HepG2 (cell line): ENCODE data around the gene PANK4. TPM values are rescaled to one million over a fixed set of nuclear protein-coding genes. Genes with fewer than 3 reads are reported as not detected.

Experiments used
- ATAC-seq: fragments of 200-7000 bp; cut with Tn5 transposase; 3 replicates; pipeline ENCODE4 v1.9.1; 2020; ENCODE audit warnings: mild to moderate bottlenecking, moderate library complexity
- BruUV-seq: library from RNA; stranded (reverse); fragments of 400-500 nt; replicated peaks from 2 replicates; lab custom pipeline; 2021; lab: Mats Ljungman, UMichigan
- CTCF ChIA-PET: fragments of 300-600 bp; formaldehyde crosslinking; extraction: SDS; loops from one replicate; lab custom pipeline; 2021; ENCODE audit warnings: low total read pairs, inconsistent platforms, low intra/inter-chr PET ratio; lab: Yijun Ruan, JAX
- POLR2A ChIA-PET: fragments of 350-600 bp; sonication (Branson Sonifier 250); formaldehyde crosslinking; loops from one replicate; lab custom pipeline; 2020; ENCODE audit warnings: antibody characterized with exemption, inconsistent platforms; lab: Yijun Ruan, JAX
- DNase-seq: peaks from one replicate; pipeline ENCODE4 v3.0.0-alpha.2; 2015; ENCODE audit warnings: low spot score
- FAIRE-seq: peaks from 3 replicates; lab custom pipeline; 2011; peaks lifted over from hg19 to GRCh38; lab: Jason Lieb, UNC
- H2AFZ ChIP-seq: one replicate; pipeline ENCODE4 v1.6.1; 2011; ENCODE audit warnings: low read length, inconsistent platforms
- H3K27ac ChIP-seq: fragments of 300-600 bp; 3 replicates; pipeline ENCODE4 v1.8.0; 2011; ENCODE audit warnings: mixed run types, mild to moderate bottlenecking, mixed read lengths, low read length, inconsistent platforms; ENCODE audit not compliant: insufficient read depth; ENCODE audit errors: extremely low read length
- H3K27me3 ChIP-seq, 2 experiments: fragments of 200-600 bp in 1 of 2; 2 replicates in 1 of 2; 3 replicates in 1 of 2; pipeline versions ENCODE4 v1.6.0 to v1.8.0; 2011; ENCODE audit warnings: low read length in 2 of 2, mild to moderate bottlenecking in 2 of 2, moderate library complexity in 2 of 2, inconsistent platforms in 1 of 2; ENCODE audit not compliant: insufficient read depth in 2 of 2, control insufficient read depth in 1 of 2
- H3K36me3 ChIP-seq, 2 experiments: fragments of 200-600 bp in 1 of 2; replicated peaks in 1 of 2; 2 replicates in 1 of 2; 3 replicates in 1 of 2; pipeline versions ENCODE4 v1.5.1 to v1.8.0; 2011; ENCODE audit warnings: low read length in 2 of 2, inconsistent platforms in 1 of 2; ENCODE audit not compliant: insufficient read depth in 2 of 2, control insufficient read depth in 1 of 2
- H3K4me1 ChIP-seq: 2 replicates; pipeline ENCODE4 v1.5.1; 2012; ENCODE audit warnings: low read length, inconsistent platforms; ENCODE audit not compliant: insufficient read depth
- H3K4me2 ChIP-seq: 2 replicates; pipeline ENCODE4 v1.6.0; 2011; ENCODE audit warnings: low read depth, low read length, inconsistent platforms
- H3K4me3 ChIP-seq, 3 experiments: fragments of 200-600 bp in 1 of 3; sonication (generic), shearing (Covaris generic) in 1 of 3; replicated peaks in 1 of 3; 2 replicates each; pipeline ENCODE4 v1.5.1; 2011 to 2016; ENCODE audit warnings: low read length in 3 of 3, inconsistent platforms in 2 of 3, low read depth in 2 of 3, mild to moderate bottlenecking in 2 of 3, control low read depth in 1 of 3, mixed read lengths in 1 of 3; ENCODE audit not compliant: insufficient read depth in 1 of 3
- H3K79me2 ChIP-seq: one replicate; pipeline ENCODE4 v1.6.1; 2011; ENCODE audit warnings: low read length, inconsistent platforms; ENCODE audit not compliant: insufficient read depth
- H3K9ac ChIP-seq: 2 replicates; pipeline ENCODE4 v1.6.0; 2011; ENCODE audit warnings: mild to moderate bottlenecking, low read depth, low read length, inconsistent platforms; ENCODE audit not compliant: insufficient read depth
- H3K9me3 ChIP-seq: 2 replicates; pipeline ENCODE4 v1.5.1; 2012; ENCODE audit warnings: mild to moderate bottlenecking, low read length
- H4K20me1 ChIP-seq: 2 replicates; pipeline ENCODE4 v1.6.0; 2011; ENCODE audit warnings: inconsistent platforms, mild to moderate bottlenecking, low read length, moderate library complexity; ENCODE audit not compliant: insufficient read depth
- AGO2 ChIP-seq: fragments of 200-400 bp; formaldehyde crosslinking; optimal IDR thresholded peaks from 2 replicates; pipeline ENCODE3; 2017; ENCODE audit warnings: mild to moderate bottlenecking, low read depth, low read length, moderate library complexity
- E2F5 ChIP-seq: sonication (generic); formaldehyde crosslinking; conservative IDR thresholded peaks from 2 replicates; pipeline ENCODE4 v1.4.0; 2020; ENCODE audit warnings: missing genetic modification reagents
- FOSL1 ChIP-seq: sonication (generic); formaldehyde crosslinking; IDR thresholded peaks from 2 replicates; pipeline ENCODE4 v1.9.0; 2021; ENCODE audit warnings: missing genetic modification reagents, borderline replicate concordance
- HNRNPK ChIP-seq: fragments of 200-400 bp; formaldehyde crosslinking; IDR thresholded peaks from 2 replicates; pipeline ENCODE4 v1.6.1; 2018; ENCODE audit warnings: low read length, low read depth, moderate library complexity, mild to moderate bottlenecking; ENCODE audit not compliant: poor library complexity, severe bottlenecking
- PAF1 ChIP-seq: IDR thresholded peaks from 2 replicates; pipeline ENCODE4 v1.6.1; 2016; ENCODE audit warnings: missing genetic modification reagents, missing compliant biosample characterization
- POLR2G ChIP-seq: fragments of 200-400 bp; formaldehyde crosslinking; IDR thresholded peaks from 2 replicates; pipeline ENCODE4 v1.6.1; 2018; ENCODE audit warnings: mild to moderate bottlenecking, low read depth, low read length, moderate library complexity
- RBFOX2 ChIP-seq: fragments of 200-400 bp; formaldehyde crosslinking; IDR thresholded peaks from 2 replicates; pipeline ENCODE4 v1.6.1; 2017; ENCODE audit warnings: low read depth, mild to moderate bottlenecking, low read length
- TERF1 ChIP-seq: sonication (generic); formaldehyde crosslinking; IDR thresholded peaks from 2 replicates; pipeline ENCODE4 v1.8.0; 2022; ENCODE audit warnings: mild to moderate bottlenecking, missing genetic modification reagents, moderate library complexity
- ZC3H13 ChIP-seq: sonication (generic); formaldehyde crosslinking; IDR thresholded peaks from 2 replicates; pipeline ENCODE4 v1.8.1; 2023; ENCODE audit warnings: mild to moderate bottlenecking, missing genetic modification reagents, moderate library complexity
- ZMAT3 ChIP-seq: sonication (generic); formaldehyde crosslinking; conservative IDR thresholded peaks from 2 replicates; pipeline ENCODE4 v1.7.0; 2021; ENCODE audit warnings: missing genetic modification reagents
- WGBS: methylation state at CpG from one replicate; pipeline ENCODE4 v1.1.6; 2017; ENCODE audit warnings: low lambda C conversion rate; 5-methylcytosine and 5-hydroxymethylcytosine counted together
- in situ Hi-C: cut with HindIII; loops from 2 replicates; pipeline ENCODE4 v1.10.0; 2017; ENCODE audit warnings: low pct_unique_long_range_greater_than_20kb; ENCODE audit not compliant: extremely low pct_ligation_motif_present
- intact Hi-C: fragments of 100-400 bp; cut with micrococcal nuclease; formaldehyde crosslinking; loops from one replicate; pipeline ENCODE4 v1.10.0; 2022; ENCODE audit not compliant: unreplicated experiment
- polyA plus RNA-seq, 8 experiments: library from polyadenylated mRNA; depleted of rRNA in 3 of 8; stranded (reverse) in 7 of 8; unstranded in 1 of 8; fragments of >200 nt; fragmentation: Illumina TruSeq in 4 of 8; extraction: Trizol in 4 of 8; gene quantifications; 2 replicates each; pipeline versions ENCODE4 v1.2.1 to v1.2.3, GENCODE V29; 2011 to 2016; ENCODE audit warnings: low read depth in 4 of 8, missing spikeins in 1 of 8, mixed read lengths in 1 of 8; ENCODE audit not compliant: insufficient read depth in 1 of 8
- total RNA-seq, 5 experiments: library from RNA; depleted of rRNA; stranded (reverse); fragments of >200 nt; fragmentation: Illumina TruSeq; extraction: Trizol; gene quantifications; 2 replicates each; pipeline ENCODE4 v1.2.3, GENCODE V29; 2016; ENCODE audit warnings: low read depth in 1 of 5
- TF ChIP-seq, protein P1 (sequence below): sonication (generic); formaldehyde crosslinking; IDR thresholded peaks from 2 replicates; pipeline ENCODE4 v1.4.0; 2020; ENCODE audit warnings: mild to moderate bottlenecking, missing genetic modification reagents

Gene PANK4
- total and polyA plus RNA-seq, 2 of the 13 experiments (the other 11 are each of a cell fraction or from before 2014, with no cell fraction given): 17.4 to 19.3 TPM

- Histone ChIP-seq H3K9ac (no peak overlapping the region), H3K27ac (no peak overlapping the region), H3K9me3 (no peaks in the 10 kb centered on the region), H2AFZ (no peak overlapping the region), H3K4me1 (no peaks in the 10 kb centered on the region), H3K27me3 (peaks cover 11 to 30% of the 10 kb centered on the region in 2 experiments), H3K4me2 (no peak overlapping the region), H3K36me3 (peaks cover 11 to 31% of the 10 kb centered on the region in 2 experiments), H3K79me2 (no peaks in the 10 kb centered on the region), H3K4me3 (no peak overlapping the region), H4K20me1 (no peaks in the 10 kb centered on the region)
- no TSS peak for BruUV-seq
- POLR2A ChIA-PET: no interaction called here
- in situ Hi-C loops (loop anchor here (25.0 kb wide), 1 partner anchor 320 kb away; the partner anchor contains the start of gene FAAP20), intact Hi-C loops (no loop called here)
- DNase-seq (no peak), FAIRE-seq (no peak), ATAC-seq (no peak)
- CTCF ChIA-PET: no interaction called here
- no CpG with 5 or more reads among the region's 6 CpGs for WGBS
- TF ChIP-seq ZC3H13 (CRISPR knock-in tag): peak; percentile 71; the same call in 1 of the 2 replicates
- TF ChIP-seq RBFOX2: 0 out of 2 replicates have a peak, but pooled peaks have one; percentile 24
- no peak for TF ChIP-seq E2F5 (CRISPR knock-in tag)
Measured at GRCh38 chr1:2507744-2508155, 18.6 kb downstream of the PANK4 start.

DNA sequence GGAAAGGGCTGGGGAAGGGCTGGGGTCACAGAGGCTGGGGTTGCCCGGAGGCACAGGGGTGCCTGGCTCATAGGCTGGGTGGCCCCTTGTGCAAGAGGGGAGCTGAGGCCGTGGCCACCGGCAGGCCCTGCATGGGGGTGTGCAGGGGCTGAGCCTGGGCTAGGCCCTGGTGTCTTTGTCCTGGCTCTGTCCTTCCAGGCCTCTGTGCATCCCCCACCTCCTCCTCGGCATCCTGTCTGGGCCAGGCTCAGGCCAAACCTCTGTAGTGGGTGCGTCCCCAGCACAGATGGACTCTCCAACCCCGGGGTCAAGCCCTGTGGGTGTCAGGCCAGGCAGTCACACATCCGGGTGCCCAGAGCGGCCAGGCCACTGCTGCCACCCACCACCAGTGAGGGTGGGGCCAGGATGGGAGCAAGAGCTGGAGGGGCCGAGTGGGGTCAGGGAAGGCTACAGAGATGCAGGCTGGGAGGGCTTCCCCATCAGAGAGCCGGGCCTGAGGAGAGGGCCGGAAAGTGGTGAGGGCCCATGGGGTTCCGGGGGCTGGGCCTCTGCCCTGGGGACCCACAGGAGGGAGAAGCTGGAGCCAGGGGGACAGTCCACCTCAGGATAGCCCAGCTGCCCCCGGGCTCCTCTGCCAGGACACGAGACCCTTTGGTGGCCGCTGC, 19.4 kb downstream of the PANK4 start:
- no peak for FAIRE-seq
- Histone ChIP-seq H3K27ac (no peak overlapping the region), H3K4me1 (peaks cover 1% of the 10 kb centered on the region; the same call in 1 of the 2 replicates), H3K27me3 (peaks cover 12 to 32% of the 10 kb centered on the region in 2 experiments), H3K4me2 (no peak overlapping the region), H2AFZ (no peak overlapping the region), H4K20me1 (no peaks in the 10 kb centered on the region), H3K79me2 (no peaks in the 10 kb centered on the region), H3K4me3 (no peak overlapping the region), H3K36me3 (peaks cover 10 to 27% of the 10 kb centered on the region in 2 experiments), H3K9me3 (no peaks in the 10 kb centered on the region), H3K9ac (no peak overlapping the region)
- in situ Hi-C loops: loop anchor here (25.0 kb wide), 1 partner anchor 320 kb away; the partner anchor contains the start of gene FAAP20
- no peak for DNase-seq
- intact Hi-C loops: no loop called here
- ATAC-seq: peak; percentile 9
- ChIA-PET POLR2A (interaction anchor here (1.0 to 1.1 kb wide), 2 partner anchors 18 to 39 kb away, joined by 3 to 4 read pairs; no protein-coding TSS in a partner anchor), CTCF (no interaction called here)
- TF ChIP-seq AGO2 (peak; percentile 91), POLR2G (peak; percentile 3; the same call in 1 of the 2 replicates), TERF1 (CRISPR knock-in tag) (0 out of 2 replicates have a peak, but pooled peaks have one; percentile 22), PAF1 (CRISPR knock-in tag) (0 out of 2 replicates have a peak, but pooled peaks have one; percentile 39), HNRNPK (peak; percentile 20), ZC3H13 (CRISPR knock-in tag) (peak; percentile 65), FOSL1 (CRISPR knock-in tag) (no peak), ZMAT3 (CRISPR knock-in tag) (no peak)
- TF ChIP-seq, protein P1, sequence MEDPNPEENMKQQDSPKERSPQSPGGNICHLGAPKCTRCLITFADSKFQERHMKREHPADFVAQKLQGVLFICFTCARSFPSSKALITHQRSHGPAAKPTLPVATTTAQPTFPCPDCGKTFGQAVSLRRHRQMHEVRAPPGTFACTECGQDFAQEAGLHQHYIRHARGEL (CRISPR knock-in tag): no peak
- 71% methylated on average over 13 of the region's 15 CpGs for WGBS
- no TSS peak for BruUV-seq
